ENCODE results near the gene FBXW2. TPM values are rescaled to one million over a fixed set of nuclear protein-coding genes. Genes with fewer than 3 reads are reported as not detected.

FBXW2 gene, protein sequence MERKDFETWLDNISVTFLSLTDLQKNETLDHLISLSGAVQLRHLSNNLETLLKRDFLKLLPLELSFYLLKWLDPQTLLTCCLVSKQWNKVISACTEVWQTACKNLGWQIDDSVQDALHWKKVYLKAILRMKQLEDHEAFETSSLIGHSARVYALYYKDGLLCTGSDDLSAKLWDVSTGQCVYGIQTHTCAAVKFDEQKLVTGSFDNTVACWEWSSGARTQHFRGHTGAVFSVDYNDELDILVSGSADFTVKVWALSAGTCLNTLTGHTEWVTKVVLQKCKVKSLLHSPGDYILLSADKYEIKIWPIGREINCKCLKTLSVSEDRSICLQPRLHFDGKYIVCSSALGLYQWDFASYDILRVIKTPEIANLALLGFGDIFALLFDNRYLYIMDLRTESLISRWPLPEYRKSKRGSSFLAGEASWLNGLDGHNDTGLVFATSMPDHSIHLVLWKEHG
- total RNA-seq: 18.4 and 20.2 TPM in 2 replicates

DNA sequence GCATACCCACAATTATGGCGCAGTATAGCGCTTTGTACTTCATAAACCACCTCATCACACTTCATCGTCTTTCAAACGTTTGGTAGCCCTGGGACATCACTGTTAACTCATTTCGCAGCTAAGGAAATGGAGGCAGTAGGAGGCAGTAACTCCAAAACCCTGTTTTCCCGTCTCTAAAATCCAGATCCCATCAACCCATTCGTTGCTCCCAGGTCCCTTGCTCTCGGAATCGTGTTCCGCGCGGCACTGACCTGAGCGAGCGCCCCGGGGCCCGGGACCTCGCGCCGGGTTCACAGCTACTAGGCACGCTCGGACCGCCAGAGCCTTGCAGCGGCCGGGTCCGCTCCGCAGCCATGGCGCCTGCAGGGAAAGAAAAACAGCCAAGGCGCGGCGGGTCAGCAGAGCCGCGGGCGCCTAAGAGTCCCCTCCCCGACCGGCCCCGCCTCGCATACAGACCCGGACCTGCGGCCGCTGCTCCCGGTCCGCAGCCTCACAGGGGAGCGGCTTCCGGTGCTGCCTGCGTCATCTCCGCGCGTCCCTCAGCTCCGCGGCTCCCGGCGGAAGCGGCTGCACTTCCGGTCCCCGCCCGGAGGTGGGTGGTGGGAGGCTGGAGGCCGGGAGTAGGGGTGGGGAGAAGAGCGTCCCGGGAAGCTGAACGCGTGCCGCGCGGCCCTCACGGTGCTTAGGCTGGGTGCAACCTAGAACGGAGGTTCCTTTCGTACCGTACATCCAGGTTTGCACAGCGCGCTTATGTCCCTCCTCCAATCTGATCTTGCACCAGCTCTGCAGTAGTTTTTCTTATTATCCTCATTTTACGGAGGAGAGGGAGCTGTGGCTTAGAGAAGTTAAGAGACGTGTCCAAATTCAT is at the start of gene FBXW2:
TSS of gene FBXW2 (minus strand) at position 519 of the 868 bp plus-strand sequence. CDS start 5,158 bp downstream, outside the sequence.

DNA sequence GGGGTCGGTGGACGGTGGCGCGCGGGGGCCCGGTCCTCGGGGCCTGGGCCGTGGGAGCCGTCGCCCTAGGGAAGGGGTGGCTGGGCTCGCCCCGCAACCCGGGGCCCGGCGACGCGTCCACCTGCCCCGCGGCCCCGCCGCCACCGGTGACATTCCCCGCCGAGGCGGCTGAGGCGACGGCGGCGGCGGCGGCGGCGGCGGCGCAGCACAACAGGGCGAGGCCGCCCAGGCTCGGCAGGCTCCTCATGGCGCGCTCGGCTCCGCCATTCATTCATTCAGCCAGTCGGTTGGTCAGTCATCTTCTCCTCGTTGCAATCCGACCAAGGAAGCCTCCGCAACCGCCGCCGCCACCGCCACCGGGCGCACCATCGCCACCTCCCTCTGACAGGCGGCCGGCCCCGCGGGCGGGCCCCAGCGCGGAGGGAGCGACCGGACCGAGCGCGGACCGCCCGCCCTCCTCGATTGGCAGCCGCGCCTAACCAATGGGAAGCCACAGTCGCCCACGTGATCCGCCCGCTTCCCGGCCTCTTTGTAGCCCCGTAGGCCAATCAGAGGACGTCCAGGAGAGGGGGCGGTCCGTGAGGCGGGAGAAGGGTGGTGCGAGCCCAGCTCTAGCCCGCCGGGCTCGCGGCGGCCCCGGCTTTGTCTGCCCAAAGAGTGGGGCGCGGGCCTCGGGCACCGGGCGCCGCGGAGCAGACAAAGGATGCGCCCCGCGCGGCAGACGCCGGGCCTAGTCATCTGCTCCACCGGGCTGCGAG is 78.9 kb downstream of the FBXW2 start, which contains the start of gene MEGF9:
TSS of gene MEGF9 (minus strand) at position 383 of the 758 bp plus-strand sequence. CDS start at position 271, 112 bp downstream.

Other genes with a start within 250 kb of the FBXW2 start
- 30.2 and 33.5 TPM in 2 replicates for gene CDK5RAP2, start 213.2 kb downstream of the FBXW2 start, total RNA-seq
- gene MEGF9, start 78.9 kb downstream of the FBXW2 start, total RNA-seq: 4.6 and 5.4 TPM in 2 replicates
- gene PSMD5, start 49.5 kb upstream of the FBXW2 start, total RNA-seq: 37.8 and 44.4 TPM in 2 replicates
- gene PHF19, start 83.8 kb upstream of the FBXW2 start, total RNA-seq: 86.2 and 91.1 TPM in 2 replicates
- gene TRAF1, start 133.4 kb upstream of the FBXW2 start, total RNA-seq: 3.4 and 4.0 TPM in 2 replicates